ENCODE results near the gene CFAP69.

DNA sequence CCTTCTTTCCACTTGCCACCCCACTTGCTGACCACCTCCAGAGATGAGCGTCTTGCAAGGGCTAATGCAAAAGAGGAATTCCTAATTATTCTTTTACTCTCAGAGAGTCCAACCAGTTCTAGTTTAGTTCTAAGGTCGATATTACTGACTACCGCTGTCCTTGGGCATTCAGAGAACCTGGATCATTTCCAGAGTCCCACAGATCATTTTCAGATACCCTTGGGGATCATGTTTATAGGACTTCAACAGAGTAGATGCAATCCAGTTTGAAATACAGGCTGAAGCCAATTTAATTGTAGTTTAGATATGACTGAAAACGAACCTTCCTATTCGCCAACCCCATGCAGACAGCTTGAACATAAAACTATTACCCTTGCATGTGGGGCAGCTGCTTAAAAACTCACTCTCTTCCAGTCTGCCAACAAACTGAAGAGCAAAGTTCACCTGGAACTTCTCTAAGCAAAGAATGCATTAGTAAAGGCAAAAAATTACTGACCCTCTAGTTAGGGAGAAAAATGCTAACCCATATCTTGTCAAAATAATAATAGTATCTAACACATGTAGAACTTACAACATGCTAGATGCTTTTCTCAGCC, 22.4 kb downstream of the CFAP69 start:
- TF ChIP-seq, protein P1, sequence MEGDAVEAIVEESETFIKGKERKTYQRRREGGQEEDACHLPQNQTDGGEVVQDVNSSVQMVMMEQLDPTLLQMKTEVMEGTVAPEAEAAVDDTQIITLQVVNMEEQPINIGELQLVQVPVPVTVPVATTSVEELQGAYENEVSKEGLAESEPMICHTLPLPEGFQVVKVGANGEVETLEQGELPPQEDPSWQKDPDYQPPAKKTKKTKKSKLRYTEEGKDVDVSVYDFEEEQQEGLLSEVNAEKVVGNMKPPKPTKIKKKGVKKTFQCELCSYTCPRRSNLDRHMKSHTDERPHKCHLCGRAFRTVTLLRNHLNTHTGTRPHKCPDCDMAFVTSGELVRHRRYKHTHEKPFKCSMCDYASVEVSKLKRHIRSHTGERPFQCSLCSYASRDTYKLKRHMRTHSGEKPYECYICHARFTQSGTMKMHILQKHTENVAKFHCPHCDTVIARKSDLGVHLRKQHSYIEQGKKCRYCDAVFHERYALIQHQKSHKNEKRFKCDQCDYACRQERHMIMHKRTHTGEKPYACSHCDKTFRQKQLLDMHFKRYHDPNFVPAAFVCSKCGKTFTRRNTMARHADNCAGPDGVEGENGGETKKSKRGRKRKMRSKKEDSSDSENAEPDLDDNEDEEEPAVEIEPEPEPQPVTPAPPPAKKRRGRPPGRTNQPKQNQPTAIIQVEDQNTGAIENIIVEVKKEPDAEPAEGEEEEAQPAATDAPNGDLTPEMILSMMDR (IDR thresholded peaks at IDR 0.05 in 2 of 3, conservative IDR thresholded peaks at IDR 0.05 in 1 of 3; ENCODE audit: control insufficient read depth in 2 of 3, extremely low read depth in 1 of 3, insufficient read depth in 1 of 3, low read depth in 3 of 3, low read length in 3 of 3) = no peak
- no peak for TF ChIP-seq POLR2A (IDR thresholded peaks at IDR 0.05; ENCODE audit: low read depth, low read length)
- TF ChIP-seq CBX5 (IDR thresholded peaks at IDR 0.05; ENCODE audit: low read depth) = no peak
- no peak for TF ChIP-seq GATAD2B (conservative IDR thresholded peaks at IDR 0.05; ENCODE audit: low read depth)
- TF ChIP-seq, protein P2, sequence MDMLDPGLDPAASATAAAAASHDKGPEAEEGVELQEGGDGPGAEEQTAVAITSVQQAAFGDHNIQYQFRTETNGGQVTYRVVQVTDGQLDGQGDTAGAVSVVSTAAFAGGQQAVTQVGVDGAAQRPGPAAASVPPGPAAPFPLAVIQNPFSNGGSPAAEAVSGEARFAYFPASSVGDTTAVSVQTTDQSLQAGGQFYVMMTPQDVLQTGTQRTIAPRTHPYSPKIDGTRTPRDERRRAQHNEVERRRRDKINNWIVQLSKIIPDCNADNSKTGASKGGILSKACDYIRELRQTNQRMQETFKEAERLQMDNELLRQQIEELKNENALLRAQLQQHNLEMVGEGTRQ (IDR thresholded peaks at IDR 0.05; ENCODE audit: borderline replicate concordance, low read depth, low read length) = no peak
- TF ChIP-seq YY1 (IDR thresholded peaks at IDR 0.05; ENCODE audit: low read depth, low read length) = no peak
- TF ChIP-seq TCF3 (IDR thresholded peaks at IDR 0.05; ENCODE audit: borderline replicate concordance, insufficient read depth, low read depth, low read length) = no peak
- TF ChIP-seq, protein P3, sequence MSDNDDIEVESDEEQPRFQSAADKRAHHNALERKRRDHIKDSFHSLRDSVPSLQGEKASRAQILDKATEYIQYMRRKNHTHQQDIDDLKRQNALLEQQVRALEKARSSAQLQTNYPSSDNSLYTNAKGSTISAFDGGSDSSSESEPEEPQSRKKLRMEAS (IDR thresholded peaks at IDR 0.05; ENCODE audit: low read depth, low read length) = no peak
- TF ChIP-seq NR2C1 (IDR thresholded peaks at IDR 0.05) = no peak
- TF ChIP-seq FOXK2 (IDR thresholded peaks at IDR 0.05) = no peak
- TF ChIP-seq SMC3 (IDR thresholded peaks at IDR 0.05; ENCODE audit: borderline replicate concordance, low read length) = no peak

Data from GM12878 (cell line).